Kidney (tissue), 14 donors: ENCODE measurements around the gene SLC49A3. TPM values are rescaled to one million over a fixed set of nuclear protein-coding genes. Genes with fewer than 3 reads are reported as not detected.
A peak's percentile ranks its signal among the peaks of the same experiment; 100 is the strongest.

Experiments
- DNase-seq, 5 donors: peaks; one replicate each; pipeline ENCODE4 v3.0.0-alpha.2; 2013 to 2020
- FAIRE-seq: peaks from 2 replicates; lab custom pipeline; 2012; peaks lifted over from hg19 to GRCh38; lab: Jason Lieb, UNC
- H3K27ac ChIP-seq, 2 donors: one replicate each; pipeline ENCODE4 v1.7.0; 2013; ENCODE audit warnings: low read depth in 2 of 2, low read length in 2 of 2, inconsistent platforms in 1 of 2
- H3K27me3 ChIP-seq: one replicate; pipeline ENCODE4 v1.7.1; 2013; ENCODE audit warnings: low read length, inconsistent platforms; ENCODE audit not compliant: control insufficient read depth, insufficient read depth
- H3K36me3 ChIP-seq, 3 donors: one replicate each; pipeline versions ENCODE4 v1.7.0 to v1.7.1; 2013; ENCODE audit warnings: low read length in 3 of 3, control low read depth in 1 of 3, inconsistent platforms in 1 of 3; ENCODE audit not compliant: insufficient read depth in 3 of 3, control insufficient read depth in 2 of 3
- H3K4me1 ChIP-seq, 3 donors: one replicate each; pipeline versions ENCODE4 v1.7.0 to v1.7.1; 2013; ENCODE audit warnings: low read length in 3 of 3, inconsistent platforms in 1 of 3, low read depth in 1 of 3; ENCODE audit not compliant: control insufficient read depth in 2 of 3, insufficient read depth in 2 of 3
- H3K4me3 ChIP-seq, 3 donors: one replicate each; pipeline versions ENCODE4 v1.7.0 to v1.8.1; 2013; ENCODE audit warnings: low read length in 3 of 3, control low read depth in 1 of 3, inconsistent platforms in 1 of 3
- H3K9ac ChIP-seq, 3 donors: one replicate each; pipeline versions ENCODE4 v1.7.0 to v1.7.1; 2013; ENCODE audit warnings: low read length in 3 of 3, control low read depth in 1 of 3, inconsistent platforms in 1 of 3
- H3K9me3 ChIP-seq, 3 donors: one replicate each; pipeline versions ENCODE4 v1.7.0 to v1.7.1; 2013; ENCODE audit warnings: low read length in 3 of 3, control low read depth in 1 of 3, inconsistent platforms in 1 of 3; ENCODE audit not compliant: control insufficient read depth in 2 of 3, insufficient read depth in 1 of 3
- intact Hi-C: fragments of 100-400 bp; cut with DNase I; formaldehyde crosslinking; loops from one replicate; pipeline ENCODE4 v1.11.1; 2022
- polyA plus RNA-seq: library from polyadenylated mRNA; stranded (reverse); fragments of 350-450 nt; fragmentation: Illumina TruSeq; extraction: RNeasy Lipid Tissue Mini Kit (QIAGEN cat#74804); gene quantifications from one replicate; pipeline ENCODE4 v1.2.3, GENCODE V29; 2014; ENCODE audit warnings: low read depth, low replicate concordance; ENCODE audit not compliant: insufficient read depth
- total RNA-seq: library from RNA; stranded (reverse); fragmentation: NEBNext Ultra II Directional; extraction: Animal tissue kit (Norgen Biotek cat#: 25700); gene quantifications from one replicate; pipeline ENCODE4 v1.2.1, GENCODE V29; 2021
- TF ChIP-seq, protein P1 (sequence below): IDR thresholded peaks from 3 replicates; pipeline ENCODE4 v1.5.1; 2012; ENCODE audit warnings: mild to moderate bottlenecking, moderate library complexity, borderline replicate concordance; ENCODE audit not compliant: insufficient read depth; ENCODE audit errors: extremely low read depth
- donor health status: control.
- donor health status: control.
- donor health status: control.
- donor health status: control.
- donor health status: control.
- donor health status: DM: yes; HTN: yes; CAD: no.
- donor health status: Normal renal cell carcinoma (clear cell type).

SLC49A3 gene
- total and polyA plus RNA-seq, 2 donors from 2014 or later, result 12.6 to 18.2 TPM

DNA sequence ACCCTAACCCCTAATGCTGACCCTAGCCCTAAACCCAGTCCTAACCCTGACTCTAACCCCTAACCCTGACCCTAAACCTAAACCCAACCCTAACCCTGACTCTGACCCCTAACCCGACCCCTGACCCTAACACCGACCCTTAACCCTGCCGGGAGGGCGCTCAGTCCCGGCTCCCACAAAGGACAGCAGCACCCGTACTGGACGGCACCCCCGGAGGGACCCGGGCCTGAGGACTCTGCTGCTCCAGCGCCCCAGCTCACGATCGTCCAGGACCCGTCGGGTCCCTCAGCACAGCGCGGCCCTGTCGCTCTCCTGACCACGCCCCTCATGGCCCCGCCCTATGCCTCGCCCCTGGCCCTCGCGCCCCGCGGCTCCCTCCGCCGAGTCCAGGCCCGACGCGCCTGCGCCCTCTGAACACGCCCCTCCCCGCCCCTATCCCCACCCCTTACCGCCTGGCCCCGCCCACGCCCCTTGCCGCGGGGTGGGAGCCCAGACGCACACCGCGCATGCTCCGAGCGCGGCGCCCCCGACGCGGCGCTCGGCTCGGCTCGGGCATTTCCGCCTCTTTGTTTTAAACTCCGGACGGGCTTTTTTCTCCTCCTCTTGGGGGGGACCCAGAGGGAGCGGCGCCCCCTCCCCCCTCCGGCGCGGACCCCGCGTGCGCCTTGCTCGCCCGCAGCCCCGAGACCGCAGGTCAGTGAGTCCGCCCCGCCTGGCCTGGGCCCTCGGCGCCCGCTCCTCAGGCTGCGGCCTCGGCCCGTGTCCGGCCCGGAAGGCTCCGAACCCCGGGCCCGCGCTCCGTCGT, 16.5 kb upstream of the SLC49A3 start, which contains the start of gene PCGF3:
Gene PCGF3 (plus strand): TSS at position 555 of the 805 bp plus-strand sequence. CDS start 27,849 bp downstream, outside the sequence.
- no peaks in the 10 kb centered on the region for H3K36me3 ChIP-seq
- DNase-seq (peak; percentile 97 to 99 (median 98)), FAIRE-seq (no peak)
- no peaks in the 10 kb centered on the region for H3K27me3 ChIP-seq
- peak within 1 kb of the TSS; percentile 47 to 80 (median 75) for H3K4me3 ChIP-seq
- TF ChIP-seq, protein P1, sequence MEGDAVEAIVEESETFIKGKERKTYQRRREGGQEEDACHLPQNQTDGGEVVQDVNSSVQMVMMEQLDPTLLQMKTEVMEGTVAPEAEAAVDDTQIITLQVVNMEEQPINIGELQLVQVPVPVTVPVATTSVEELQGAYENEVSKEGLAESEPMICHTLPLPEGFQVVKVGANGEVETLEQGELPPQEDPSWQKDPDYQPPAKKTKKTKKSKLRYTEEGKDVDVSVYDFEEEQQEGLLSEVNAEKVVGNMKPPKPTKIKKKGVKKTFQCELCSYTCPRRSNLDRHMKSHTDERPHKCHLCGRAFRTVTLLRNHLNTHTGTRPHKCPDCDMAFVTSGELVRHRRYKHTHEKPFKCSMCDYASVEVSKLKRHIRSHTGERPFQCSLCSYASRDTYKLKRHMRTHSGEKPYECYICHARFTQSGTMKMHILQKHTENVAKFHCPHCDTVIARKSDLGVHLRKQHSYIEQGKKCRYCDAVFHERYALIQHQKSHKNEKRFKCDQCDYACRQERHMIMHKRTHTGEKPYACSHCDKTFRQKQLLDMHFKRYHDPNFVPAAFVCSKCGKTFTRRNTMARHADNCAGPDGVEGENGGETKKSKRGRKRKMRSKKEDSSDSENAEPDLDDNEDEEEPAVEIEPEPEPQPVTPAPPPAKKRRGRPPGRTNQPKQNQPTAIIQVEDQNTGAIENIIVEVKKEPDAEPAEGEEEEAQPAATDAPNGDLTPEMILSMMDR, result no peak
- H3K9ac ChIP-seq, result peak within 1 kb of the TSS; percentile 43 to 94 (median 94)
- peak within 1 kb of the TSS; percentile 60 to 71 for H3K27ac ChIP-seq
- intact Hi-C loops, result no loop called here
- H3K9me3 ChIP-seq, result no peaks in the 10 kb centered on the region
- H3K4me1 ChIP-seq, result peaks cover 0 to 25% (median 0%) of the 10 kb centered on the region in 3 donors

DNA sequence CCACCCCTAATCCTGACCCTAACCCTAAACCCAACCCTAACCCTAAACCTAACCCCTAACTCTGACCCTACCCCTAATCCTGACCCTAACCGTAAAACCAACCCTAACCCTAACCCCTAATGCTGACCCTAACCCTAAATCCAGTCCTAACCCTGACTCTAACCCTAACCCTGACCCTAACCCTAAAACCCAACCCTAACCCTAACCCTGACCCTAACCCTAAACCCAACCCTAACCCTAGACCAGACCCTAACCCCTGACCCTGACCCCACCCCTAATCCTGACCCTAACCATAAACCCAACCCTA, 16.0 kb upstream of the SLC49A3 start:
- peak overlapping the region in 1 of 2 donors; percentile 60 for H3K27ac ChIP-seq
- H3K4me1 ChIP-seq, result peaks cover 0 to 23% (median 0%) of the 10 kb centered on the region in 3 donors
- no peak for FAIRE-seq
- peak overlapping the region; percentile 22 to 67 (median 64) for H3K4me3 ChIP-seq
- H3K9ac ChIP-seq, result peak overlapping the region in 1 of 3 donors; percentile 89
- TF ChIP-seq, protein P1, result no peak
- H3K27me3 ChIP-seq, result no peaks in the 10 kb centered on the region
- DNase-seq, result no peak
- H3K9me3 ChIP-seq, result no peaks in the 10 kb centered on the region
- intact Hi-C loops, result no loop called here
- H3K36me3 ChIP-seq, result no peaks in the 10 kb centered on the region

DNA sequence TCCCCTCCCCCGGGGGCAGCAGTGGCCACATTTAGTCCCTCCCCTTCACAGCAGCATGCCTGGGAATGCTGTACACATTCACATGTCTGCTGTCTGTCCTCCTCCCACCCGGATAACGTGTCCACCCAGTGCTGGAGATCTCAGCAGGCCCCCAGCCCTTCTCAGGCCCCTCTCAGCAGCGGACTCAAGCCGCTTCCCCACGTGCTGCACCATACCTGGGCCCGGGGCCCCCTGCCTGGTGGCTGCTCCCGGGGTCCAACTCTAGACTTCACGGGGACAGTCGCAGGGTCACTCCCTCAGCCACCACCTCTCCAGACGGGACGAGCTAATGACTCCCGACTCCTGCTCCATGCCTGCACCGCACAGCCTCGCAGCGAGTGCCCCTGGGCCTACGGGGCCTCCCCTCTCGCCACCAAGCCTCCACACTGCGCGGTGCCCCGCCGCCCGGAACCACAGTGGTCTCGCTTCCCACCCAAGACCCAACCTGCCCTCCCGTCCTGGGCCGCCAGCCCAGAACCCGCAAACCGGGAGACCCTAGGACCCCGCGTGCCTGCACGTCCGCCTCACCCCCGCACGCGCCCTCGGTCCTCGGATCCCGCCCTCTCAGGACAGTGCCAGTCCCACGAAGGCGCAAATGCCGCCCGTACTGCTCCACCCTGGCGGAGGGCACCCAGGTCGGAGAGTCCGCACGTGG, 15.4 kb upstream of the SLC49A3 start:
- Histone ChIP-seq H3K27me3 (no peaks in the 10 kb centered on the region), H3K27ac (no peak overlapping the region), H3K9me3 (no peaks in the 10 kb centered on the region), H3K36me3 (no peaks in the 10 kb centered on the region), H3K4me3 (no peak overlapping the region), H3K9ac (no peak overlapping the region), H3K4me1 (peaks cover 0 to 21% (median 0%) of the 10 kb centered on the region in 3 donors)
- TF ChIP-seq, protein P1, result no peak
- DNase-seq (peak in 2 of 5 donors; percentile 83 to 84), FAIRE-seq (no peak)
- intact Hi-C loops, result no loop called here
